Measurements from ENCODE around the gene SUSD1. TPM values are rescaled to one million over a fixed set of nuclear protein-coding genes. Genes with fewer than 3 reads are reported as not detected.

The SUSD1 gene
- total RNA-seq, 6 donors from 2014 or later: 15.5 to 29.5 (median 20.4) TPM

- TF ChIP-seq EP300 (IDR thresholded peaks at IDR 0.05): no peak
- no peak for TF ChIP-seq CTCF (IDR thresholded peaks at IDR 0.05)
- no peak for TF ChIP-seq POLR2AphosphoS5 (IDR thresholded peaks at IDR 0.05)
- no peak for TF ChIP-seq POLR2A (IDR thresholded peaks at IDR 0.05)
- DNase-seq (no peak), ATAC-seq (ENCODE audit: low FRiP score in 2 of 2) (no peak)
- H3K27ac ChIP-seq: no peak overlapping the region
- no peaks in the 10 kb centered on the region for H3K9me3 ChIP-seq
- H3K36me3 ChIP-seq: peaks cover 0 to 3% (median 0%) of the 10 kb centered on the region in 4 donors
- H3K4me1 ChIP-seq: no peaks in the 10 kb centered on the region
- 96 to 100% methylated on average over 1 of the region's 1 CpG for WGBS, 2 donors
- no peaks in the 10 kb centered on the region for H3K27me3 ChIP-seq
- H3K4me3 ChIP-seq: no peak overlapping the region
Observed at GRCh38 chr9:112159781-112160180, 15.3 kb downstream of the SUSD1 start.

- ATAC-seq (ENCODE audit: low FRiP score in 2 of 2) (no peak), DNase-seq (no peak)
- Histone ChIP-seq H3K4me1 (no peaks in the 10 kb centered on the region), H3K9me3 (no peaks in the 10 kb centered on the region), H3K36me3 (peaks cover 0 to 5% (median 0%) of the 10 kb centered on the region in 4 donors), H3K27ac (no peak overlapping the region), H3K27me3 (no peaks in the 10 kb centered on the region), H3K4me3 (no peak overlapping the region)
- WGBS, 2 donors: 94 to 96% methylated on average over 4 of the region's 4 CpGs
- TF ChIP-seq POLR2AphosphoS5 (IDR thresholded peaks at IDR 0.05) (no peak), POLR2A (IDR thresholded peaks at IDR 0.05) (no peak), EP300 (IDR thresholded peaks at IDR 0.05) (no peak), CTCF (IDR thresholded peaks at IDR 0.05) (no peak)
Observed at GRCh38 chr9:112158656-112159367, 16.3 kb downstream of the SUSD1 start.

- no peaks in the 10 kb centered on the region for H3K4me1 ChIP-seq
- ATAC-seq (ENCODE audit: low FRiP score in 2 of 2): no peak
- WGBS, 2 donors: 93 to 95% methylated on average over 5 of the region's 5 CpGs
- no peaks in the 10 kb centered on the region for H3K27me3 ChIP-seq
- no peaks in the 10 kb centered on the region for H3K9me3 ChIP-seq
- H3K4me3 ChIP-seq: no peak overlapping the region
- TF ChIP-seq POLR2AphosphoS5 (IDR thresholded peaks at IDR 0.05) (no peak), POLR2A (IDR thresholded peaks at IDR 0.05) (no peak), CTCF (IDR thresholded peaks at IDR 0.05) (no peak), EP300 (IDR thresholded peaks at IDR 0.05) (no peak)
- H3K27ac ChIP-seq: no peak overlapping the region
- H3K36me3 ChIP-seq: peaks cover 0 to 5% (median 2%) of the 10 kb centered on the region in 4 donors
- no peak for DNase-seq
Observed at GRCh38 chr9:112157961-112158360, 17.1 kb downstream of the SUSD1 start.

GRCh38 chr9:112157087-112157486 is 18.0 kb downstream of the SUSD1 start:
- no peak overlapping the region for H3K4me3 ChIP-seq
- no peaks in the 10 kb centered on the region for H3K27me3 ChIP-seq
- no peak overlapping the region for H3K27ac ChIP-seq
- TF ChIP-seq CTCF (IDR thresholded peaks at IDR 0.05): no peak
- no peak for TF ChIP-seq POLR2A (IDR thresholded peaks at IDR 0.05)
- TF ChIP-seq EP300 (IDR thresholded peaks at IDR 0.05): no peak
- no peak for TF ChIP-seq POLR2AphosphoS5 (IDR thresholded peaks at IDR 0.05)
- ATAC-seq (ENCODE audit: low FRiP score in 2 of 2) (no peak), DNase-seq (no peak)
- no peaks in the 10 kb centered on the region for H3K9me3 ChIP-seq
- WGBS, 2 donors: 94 to 97% methylated on average over 1 of the region's 1 CpG
- no peaks in the 10 kb centered on the region for H3K4me1 ChIP-seq
- H3K36me3 ChIP-seq: peaks cover 0 to 5% (median 2%) of the 10 kb centered on the region in 4 donors

GRCh38 chr9:112149211-112149610 is 25.9 kb downstream of the SUSD1 start:
- H3K36me3 ChIP-seq: peaks cover 0 to 9% (median 5%) of the 10 kb centered on the region in 4 donors

More at GRCh38 chr9:112149211-112149610, 25.9 kb downstream of the SUSD1 start:
- WGBS, 2 donors: 97% methylated on average over 9 to 10 of the region's 10 CpGs
- ATAC-seq (ENCODE audit: low FRiP score in 2 of 2) (no peak), DNase-seq (no peak)
- TF ChIP-seq POLR2A (IDR thresholded peaks at IDR 0.05): no peak
- TF ChIP-seq EP300 (IDR thresholded peaks at IDR 0.05): no peak
- Histone ChIP-seq H3K4me1 (no peaks in the 10 kb centered on the region), H3K9me3 (no peaks in the 10 kb centered on the region), H3K4me3 (no peak overlapping the region), H3K27me3 (no peaks in the 10 kb centered on the region), H3K27ac (no peak overlapping the region)

Data from upper lobe of left lung (tissue), 6 donors.